GM12878 (cell line): ENCODE data around the gene MCM5. TPM values are rescaled to one million over a fixed set of nuclear protein-coding genes. Genes with fewer than 3 reads are reported as not detected.

Experiments used
- BCL11A ChIP-seq: IDR thresholded peaks from 2 replicates; pipeline ENCODE4 v1.6.1; 2011; ENCODE audit warnings: low read depth, low read length
- BHLHE40 ChIP-seq, 2 experiments: fragments of 450-650 bp in 1 of 2; IDR thresholded peaks; 2 replicates each; pipeline ENCODE4 v1.6.1; 2011 to 2017; ENCODE audit warnings: low read depth in 2 of 2, borderline replicate concordance in 1 of 2, improper control_type of control experiment in 1 of 2, low read length in 1 of 2, mild to moderate bottlenecking in 1 of 2
- ETV6 ChIP-seq, 2 experiments: fragments of 450-650 bp in 1 of 2; IDR thresholded peaks in 1 of 2; conservative IDR thresholded peaks in 1 of 2; 2 replicates each; pipeline ENCODE4 v1.6.1; 2014; ENCODE audit warnings: antibody characterized with exemption in 1 of 2, borderline replicate concordance in 1 of 2, low read depth in 1 of 2, mild to moderate bottlenecking in 1 of 2, moderate library complexity in 1 of 2
- NFIC ChIP-seq: IDR thresholded peaks from 2 replicates; pipeline ENCODE4 v1.6.1; 2012; ENCODE audit warnings: low read depth, mild to moderate bottlenecking, inconsistent platforms, low read length, moderate library complexity
- SIN3A ChIP-seq: IDR thresholded peaks from 2 replicates; pipeline ENCODE4 v1.6.1; 2012; ENCODE audit warnings: low read depth, low read length, improper control_type of control experiment
- SPI1 ChIP-seq: IDR thresholded peaks from 2 replicates; pipeline ENCODE4 v1.6.1; 2011; ENCODE audit warnings: low read depth, mild to moderate bottlenecking, low read length, moderate library complexity, borderline replicate concordance; ENCODE audit not compliant: insufficient read depth
- SREBF2 ChIP-seq: IDR thresholded peaks from 2 replicates; pipeline ENCODE4 v1.6.1; 2012; ENCODE audit warnings: mild to moderate bottlenecking, low read length
- polyA plus RNA-seq, 11 experiments: library from polyadenylated mRNA; depleted of rRNA in 4 of 11; unstranded in 6 of 11; stranded (reverse) in 5 of 11; fragments of >200 nt; fragmentation: Nextera tagmentation in 4 of 11; fragmentation: Illumina TruSeq in 1 of 11; extraction: Ambion mirVana in 4 of 11; extraction: Trizol in 1 of 11; gene quantifications; 1 replicate in 1 of 11; 2 replicates in 10 of 11; pipeline versions ENCODE4 v1.2.1 to v1.2.3, GENCODE V29; 2011 to 2016; ENCODE audit warnings: inconsistent platforms in 2 of 11, missing spikeins in 2 of 11, low read depth in 1 of 11
- total RNA-seq, 4 experiments: library from RNA; depleted of rRNA in 3 of 4; stranded (reverse); fragments of >200 nt in 3 of 4; fragmentation: Illumina TruSeq in 1 of 4; extraction: Trizol in 1 of 4; gene quantifications; 2 replicates each; pipeline versions ENCODE4 v1.2.1 to v1.2.3, GENCODE V29; 2013 to 2021
- TF ChIP-seq, protein P1 (sequence below): fragments of 150-350 bp; IDR thresholded peaks from 2 replicates; pipeline ENCODE4 v1.6.1; 2016; ENCODE audit warnings: low read depth, low read length
- TF ChIP-seq, protein P2 (sequence below): fragments of 450-650 bp; IDR thresholded peaks from 2 replicates; pipeline ENCODE4 v1.6.1; 2018; ENCODE audit warnings: mild to moderate bottlenecking, low read depth, moderate library complexity; ENCODE audit not compliant: partially characterized antibody
- TF ChIP-seq, protein P3 (sequence below): fragments of 450-650 bp; IDR thresholded peaks from 2 replicates; pipeline ENCODE4 v1.6.1; 2014; ENCODE audit warnings: mild to moderate bottlenecking
- TF ChIP-seq, protein P4 (sequence below): fragments of 450-650 bp; IDR thresholded peaks from 2 replicates; pipeline ENCODE4 v1.6.1; 2017; ENCODE audit warnings: antibody characterized with exemption, mild to moderate bottlenecking, moderate library complexity
- TF ChIP-seq, protein P5 (sequence below): fragments of 450-650 bp; IDR thresholded peaks from 2 replicates; pipeline ENCODE4 v1.6.1; 2018; ENCODE audit warnings: borderline replicate concordance, mild to moderate bottlenecking; ENCODE audit not compliant: partially characterized antibody

The MCM5 gene
- total and polyA plus RNA-seq, 10 of the 15 experiments (the other 5 are each of a cell fraction or from before 2014, with no cell fraction given) = 14.1 to 360 (median 164) TPM

DNA sequence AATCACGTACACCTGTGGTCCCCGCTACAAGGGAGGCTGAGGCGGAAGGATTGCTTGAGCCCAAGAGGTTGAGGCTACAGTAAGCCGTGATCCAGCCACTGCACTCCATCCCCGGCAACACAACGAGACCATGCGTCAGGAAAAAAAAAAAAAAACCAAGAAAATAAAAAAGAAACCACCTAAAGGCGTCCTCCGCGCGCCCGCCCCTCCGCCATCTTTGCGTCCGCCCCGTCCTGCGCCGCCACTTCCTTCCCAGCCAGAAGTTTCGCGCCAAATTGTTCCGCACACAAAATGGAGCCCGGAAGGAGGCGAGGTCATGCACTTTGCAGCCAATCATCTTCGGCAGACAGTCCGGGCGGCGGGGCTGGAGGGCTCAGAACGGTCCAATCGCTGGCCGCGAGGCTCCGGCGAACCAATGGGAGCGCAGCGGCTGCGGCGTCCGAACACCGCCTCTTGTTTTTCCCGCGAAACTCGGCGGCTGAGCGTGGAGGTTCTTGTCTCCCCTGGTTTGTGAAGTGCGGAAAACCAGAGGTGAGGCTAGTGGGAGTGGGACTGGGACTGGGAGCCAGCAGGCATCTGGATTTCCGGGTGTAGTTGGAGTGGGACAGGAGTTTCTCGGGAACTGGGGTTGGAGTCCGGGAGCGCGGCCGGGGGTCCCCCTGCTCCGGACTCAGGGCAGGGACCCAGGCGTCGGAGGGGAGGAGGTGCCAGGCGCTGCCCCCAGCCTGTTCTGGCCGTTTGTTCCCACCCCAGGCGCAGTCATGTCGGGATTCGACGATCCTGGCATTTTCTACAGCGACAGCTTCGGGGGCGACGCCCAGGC lies at the start of gene MCM5 (continued):
- TF ChIP-seq, protein P1, sequence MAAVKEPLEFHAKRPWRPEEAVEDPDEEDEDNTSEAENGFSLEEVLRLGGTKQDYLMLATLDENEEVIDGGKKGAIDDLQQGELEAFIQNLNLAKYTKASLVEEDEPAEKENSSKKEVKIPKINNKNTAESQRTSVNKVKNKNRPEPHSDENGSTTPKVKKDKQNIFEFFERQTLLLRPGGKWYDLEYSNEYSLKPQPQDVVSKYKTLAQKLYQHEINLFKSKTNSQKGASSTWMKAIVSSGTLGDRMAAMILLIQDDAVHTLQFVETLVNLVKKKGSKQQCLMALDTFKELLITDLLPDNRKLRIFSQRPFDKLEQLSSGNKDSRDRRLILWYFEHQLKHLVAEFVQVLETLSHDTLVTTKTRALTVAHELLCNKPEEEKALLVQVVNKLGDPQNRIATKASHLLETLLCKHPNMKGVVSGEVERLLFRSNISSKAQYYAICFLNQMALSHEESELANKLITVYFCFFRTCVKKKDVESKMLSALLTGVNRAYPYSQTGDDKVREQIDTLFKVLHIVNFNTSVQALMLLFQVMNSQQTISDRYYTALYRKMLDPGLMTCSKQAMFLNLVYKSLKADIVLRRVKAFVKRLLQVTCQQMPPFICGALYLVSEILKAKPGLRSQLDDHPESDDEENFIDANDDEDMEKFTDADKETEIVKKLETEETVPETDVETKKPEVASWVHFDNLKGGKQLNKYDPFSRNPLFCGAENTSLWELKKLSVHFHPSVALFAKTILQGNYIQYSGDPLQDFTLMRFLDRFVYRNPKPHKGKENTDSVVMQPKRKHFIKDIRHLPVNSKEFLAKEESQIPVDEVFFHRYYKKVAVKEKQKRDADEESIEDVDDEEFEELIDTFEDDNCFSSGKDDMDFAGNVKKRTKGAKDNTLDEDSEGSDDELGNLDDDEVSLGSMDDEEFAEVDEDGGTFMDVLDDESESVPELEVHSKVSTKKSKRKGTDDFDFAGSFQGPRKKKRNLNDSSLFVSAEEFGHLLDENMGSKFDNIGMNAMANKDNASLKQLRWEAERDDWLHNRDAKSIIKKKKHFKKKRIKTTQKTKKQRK = no peak
- TF ChIP-seq BCL11A (no peak), SPI1 (peak; percentile 81; the same call in 1 of the 2 replicates), SREBF2 (no peak), NFIC (no peak), BHLHE40 (IDR thresholded peaks at IDR 0.05; ENCODE audit: borderline replicate concordance in 1 of 2, low read depth in 2 of 2, low read length in 1 of 2) (no peak), SIN3A (peak; percentile 92), ETV6 (conservative IDR thresholded peaks at IDR 0.05 in 1 of 2, IDR thresholded peaks at IDR 0.05 in 1 of 2; ENCODE audit: borderline replicate concordance in 1 of 2, low read depth in 1 of 2) (0 out of 4 replicates have a peak, but pooled peaks of 1 of the 2 experiments have one; percentile 31)
- TF ChIP-seq, protein P2, sequence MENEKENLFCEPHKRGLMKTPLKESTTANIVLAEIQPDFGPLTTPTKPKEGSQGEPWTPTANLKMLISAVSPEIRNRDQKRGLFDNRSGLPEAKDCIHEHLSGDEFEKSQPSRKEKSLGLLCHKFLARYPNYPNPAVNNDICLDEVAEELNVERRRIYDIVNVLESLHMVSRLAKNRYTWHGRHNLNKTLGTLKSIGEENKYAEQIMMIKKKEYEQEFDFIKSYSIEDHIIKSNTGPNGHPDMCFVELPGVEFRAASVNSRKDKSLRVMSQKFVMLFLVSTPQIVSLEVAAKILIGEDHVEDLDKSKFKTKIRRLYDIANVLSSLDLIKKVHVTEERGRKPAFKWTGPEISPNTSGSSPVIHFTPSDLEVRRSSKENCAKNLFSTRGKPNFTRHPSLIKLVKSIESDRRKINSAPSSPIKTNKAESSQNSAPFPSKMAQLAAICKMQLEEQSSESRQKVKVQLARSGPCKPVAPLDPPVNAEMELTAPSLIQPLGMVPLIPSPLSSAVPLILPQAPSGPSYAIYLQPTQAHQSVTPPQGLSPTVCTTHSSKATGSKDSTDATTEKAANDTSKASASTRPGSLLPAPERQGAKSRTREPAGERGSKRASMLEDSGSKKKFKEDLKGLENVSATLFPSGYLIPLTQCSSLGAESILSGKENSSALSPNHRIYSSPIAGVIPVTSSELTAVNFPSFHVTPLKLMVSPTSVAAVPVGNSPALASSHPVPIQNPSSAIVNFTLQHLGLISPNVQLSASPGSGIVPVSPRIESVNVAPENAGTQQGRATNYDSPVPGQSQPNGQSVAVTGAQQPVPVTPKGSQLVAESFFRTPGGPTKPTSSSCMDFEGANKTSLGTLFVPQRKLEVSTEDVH = peak; percentile 100
- TF ChIP-seq, protein P3, sequence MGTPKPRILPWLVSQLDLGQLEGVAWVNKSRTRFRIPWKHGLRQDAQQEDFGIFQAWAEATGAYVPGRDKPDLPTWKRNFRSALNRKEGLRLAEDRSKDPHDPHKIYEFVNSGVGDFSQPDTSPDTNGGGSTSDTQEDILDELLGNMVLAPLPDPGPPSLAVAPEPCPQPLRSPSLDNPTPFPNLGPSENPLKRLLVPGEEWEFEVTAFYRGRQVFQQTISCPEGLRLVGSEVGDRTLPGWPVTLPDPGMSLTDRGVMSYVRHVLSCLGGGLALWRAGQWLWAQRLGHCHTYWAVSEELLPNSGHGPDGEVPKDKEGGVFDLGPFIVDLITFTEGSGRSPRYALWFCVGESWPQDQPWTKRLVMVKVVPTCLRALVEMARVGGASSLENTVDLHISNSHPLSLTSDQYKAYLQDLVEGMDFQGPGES = peak; percentile 91
- TF ChIP-seq, protein P4, sequence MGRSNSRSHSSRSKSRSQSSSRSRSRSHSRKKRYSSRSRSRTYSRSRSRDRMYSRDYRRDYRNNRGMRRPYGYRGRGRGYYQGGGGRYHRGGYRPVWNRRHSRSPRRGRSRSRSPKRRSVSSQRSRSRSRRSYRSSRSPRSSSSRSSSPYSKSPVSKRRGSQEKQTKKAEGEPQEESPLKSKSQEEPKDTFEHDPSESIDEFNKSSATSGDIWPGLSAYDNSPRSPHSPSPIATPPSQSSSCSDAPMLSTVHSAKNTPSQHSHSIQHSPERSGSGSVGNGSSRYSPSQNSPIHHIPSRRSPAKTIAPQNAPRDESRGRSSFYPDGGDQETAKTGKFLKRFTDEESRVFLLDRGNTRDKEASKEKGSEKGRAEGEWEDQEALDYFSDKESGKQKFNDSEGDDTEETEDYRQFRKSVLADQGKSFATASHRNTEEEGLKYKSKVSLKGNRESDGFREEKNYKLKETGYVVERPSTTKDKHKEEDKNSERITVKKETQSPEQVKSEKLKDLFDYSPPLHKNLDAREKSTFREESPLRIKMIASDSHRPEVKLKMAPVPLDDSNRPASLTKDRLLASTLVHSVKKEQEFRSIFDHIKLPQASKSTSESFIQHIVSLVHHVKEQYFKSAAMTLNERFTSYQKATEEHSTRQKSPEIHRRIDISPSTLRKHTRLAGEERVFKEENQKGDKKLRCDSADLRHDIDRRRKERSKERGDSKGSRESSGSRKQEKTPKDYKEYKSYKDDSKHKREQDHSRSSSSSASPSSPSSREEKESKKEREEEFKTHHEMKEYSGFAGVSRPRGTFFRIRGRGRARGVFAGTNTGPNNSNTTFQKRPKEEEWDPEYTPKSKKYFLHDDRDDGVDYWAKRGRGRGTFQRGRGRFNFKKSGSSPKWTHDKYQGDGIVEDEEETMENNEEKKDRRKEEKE = no peak
- TF ChIP-seq, protein P5, sequence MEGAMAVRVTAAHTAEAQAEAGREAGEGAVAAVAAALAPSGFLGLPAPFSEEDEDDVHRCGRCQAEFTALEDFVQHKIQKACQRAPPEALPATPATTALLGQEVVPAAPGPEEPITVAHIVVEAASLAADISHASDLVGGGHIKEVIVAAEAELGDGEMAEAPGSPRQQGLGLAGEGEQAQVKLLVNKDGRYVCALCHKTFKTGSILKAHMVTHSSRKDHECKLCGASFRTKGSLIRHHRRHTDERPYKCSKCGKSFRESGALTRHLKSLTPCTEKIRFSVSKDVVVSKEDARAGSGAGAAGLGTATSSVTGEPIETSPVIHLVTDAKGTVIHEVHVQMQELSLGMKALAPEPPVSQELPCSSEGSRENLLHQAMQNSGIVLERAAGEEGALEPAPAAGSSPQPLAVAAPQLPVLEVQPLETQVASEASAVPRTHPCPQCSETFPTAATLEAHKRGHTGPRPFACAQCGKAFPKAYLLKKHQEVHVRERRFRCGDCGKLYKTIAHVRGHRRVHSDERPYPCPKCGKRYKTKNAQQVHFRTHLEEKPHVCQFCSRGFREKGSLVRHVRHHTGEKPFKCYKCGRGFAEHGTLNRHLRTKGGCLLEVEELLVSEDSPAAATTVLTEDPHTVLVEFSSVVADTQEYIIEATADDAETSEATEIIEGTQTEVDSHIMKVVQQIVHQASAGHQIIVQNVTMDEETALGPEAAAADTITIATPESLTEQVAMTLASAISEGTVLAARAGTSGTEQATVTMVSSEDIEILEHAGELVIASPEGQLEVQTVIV = peak; percentile 84
